Mucosa of stomach (tissue), 1 donor: ENCODE measurements around the gene OR4E2.
"Not testable (repeated sequence)": the region's sequence is repeated elsewhere in the genome, so short reads cannot be mapped to it uniquely, and the experiment has no call there.

ENCODE experiments used
- H3K27me3 ChIP-seq: one replicate; pipeline ENCODE4 v1.7.0; 2013; ENCODE audit warnings: mild to moderate bottlenecking, low read length; ENCODE audit not compliant: control insufficient read depth, insufficient read depth
- H3K36me3 ChIP-seq: one replicate; pipeline ENCODE4 v1.7.0; 2013; ENCODE audit warnings: low read length; ENCODE audit not compliant: control insufficient read depth, insufficient read depth
- H3K4me1 ChIP-seq: one replicate; pipeline ENCODE4 v1.7.0; 2013; ENCODE audit warnings: mild to moderate bottlenecking, low read length; ENCODE audit not compliant: control insufficient read depth, insufficient read depth
- H3K4me3 ChIP-seq: one replicate; pipeline ENCODE4 v1.7.0; 2013; ENCODE audit warnings: low read length
- H3K9ac ChIP-seq: one replicate; pipeline ENCODE4 v1.7.0; 2013; ENCODE audit warnings: mild to moderate bottlenecking, low read length, moderate library complexity
- H3K9me3 ChIP-seq: one replicate; pipeline ENCODE4 v1.7.0; 2013; ENCODE audit warnings: mild to moderate bottlenecking, low read length, moderate library complexity; ENCODE audit not compliant: control insufficient read depth
- donor health status: Pancreatic carcinoma.

Gene OR4E2

GRCh38 chr14:21654215-21654614 is 580 bp downstream of the OR4E2 start:
- Histone ChIP-seq H3K36me3 (no peaks in the 10 kb centered on the region), H3K4me3 (no peak overlapping the region), H3K9ac (no peak overlapping the region), H3K9me3 (no peaks in the 10 kb centered on the region), H3K4me1 (no peaks in the 10 kb centered on the region), H3K27me3 (no peaks in the 10 kb centered on the region)

GRCh38 chr14:21656980-21657379 is 3.3 kb downstream of the OR4E2 start:
- Histone ChIP-seq H3K27me3 (no peaks in the 10 kb centered on the region), H3K4me1 (no peaks in the 10 kb centered on the region), H3K9me3 (no peaks in the 10 kb centered on the region), H3K4me3 (no peak overlapping the region), H3K9ac (no peak overlapping the region), H3K36me3 (no peaks in the 10 kb centered on the region)

- H3K36me3 ChIP-seq, result no peaks in the 10 kb centered on the region
- no peak overlapping the region for H3K4me3 ChIP-seq
- H3K9ac ChIP-seq, result no peak overlapping the region
- H3K27me3 ChIP-seq, result no peaks in the 10 kb centered on the region
- no peaks in the 10 kb centered on the region for H3K9me3 ChIP-seq
- H3K4me1 ChIP-seq, result no peaks in the 10 kb centered on the region
Observed at GRCh38 chr14:21668377-21668776, 14.7 kb downstream of the OR4E2 start.

- no peak overlapping the region for H3K4me3 ChIP-seq
- H3K9ac ChIP-seq, result no peak overlapping the region
- H3K27me3 ChIP-seq, result no peaks in the 10 kb centered on the region
- H3K36me3 ChIP-seq, result no peaks in the 10 kb centered on the region
- H3K4me1 ChIP-seq, result no peaks in the 10 kb centered on the region
- H3K9me3 ChIP-seq, result no peaks in the 10 kb centered on the region
Observed at GRCh38 chr14:21669284-21669683, 15.6 kb downstream of the OR4E2 start.

- H3K36me3 ChIP-seq, result no peaks in the 10 kb centered on the region
- no peak overlapping the region for H3K9ac ChIP-seq
- no peaks in the 10 kb centered on the region for H3K9me3 ChIP-seq
- no peaks in the 10 kb centered on the region for H3K4me1 ChIP-seq
- H3K4me3 ChIP-seq, result no peak overlapping the region
- H3K27me3 ChIP-seq, result no peaks in the 10 kb centered on the region
Observed at GRCh38 chr14:21671371-21671770, 17.7 kb downstream of the OR4E2 start.

- H3K9ac ChIP-seq, result no peak overlapping the region
- no peaks in the 10 kb centered on the region for H3K9me3 ChIP-seq
- H3K4me1 ChIP-seq, result no peaks in the 10 kb centered on the region
- no peak overlapping the region for H3K4me3 ChIP-seq
- H3K27me3 ChIP-seq, result no peaks in the 10 kb centered on the region
- no peaks in the 10 kb centered on the region for H3K36me3 ChIP-seq
Observed at GRCh38 chr14:21672116-21672515, 18.5 kb downstream of the OR4E2 start.

GRCh38 chr14:21673718-21674117 is 20.1 kb downstream of the OR4E2 start, which contains the start of gene OR4E1:
Gene OR4E1 (minus strand): TSS chr14:21673818. CDS start chr14:21670935, 2,883 bp downstream.
- no peak within 1 kb of the TSS for H3K4me3 ChIP-seq
- no peaks in the 10 kb centered on the region for H3K9me3 ChIP-seq
- H3K4me1 ChIP-seq, result no peaks in the 10 kb centered on the region
- H3K9ac ChIP-seq, result no peak within 1 kb of the TSS
- H3K36me3 ChIP-seq, result no peaks in the 10 kb centered on the region
- no peaks in the 10 kb centered on the region for H3K27me3 ChIP-seq

- H3K4me3 ChIP-seq, result no peak overlapping the region
- H3K9me3 ChIP-seq, result no peaks in the 10 kb centered on the region
- H3K9ac ChIP-seq, result no peak overlapping the region
- no peaks in the 10 kb centered on the region for H3K4me1 ChIP-seq
- H3K27me3 ChIP-seq, result no peaks in the 10 kb centered on the region
- H3K36me3 ChIP-seq, result no peaks in the 10 kb centered on the region
Observed at GRCh38 chr14:21675566-21675965, 21.9 kb downstream of the OR4E2 start.

- Histone ChIP-seq H3K4me1 (no peaks in the 10 kb centered on the region), H3K9me3 (no peaks in the 10 kb centered on the region), H3K27me3 (no peaks in the 10 kb centered on the region), H3K9ac (no peak overlapping the region), H3K4me3 (no peak overlapping the region), H3K36me3 (no peaks in the 10 kb centered on the region)
Observed at GRCh38 chr14:21680072-21680471, 26.4 kb downstream of the OR4E2 start.

GRCh38 chr14:21686468-21686867 is 32.8 kb downstream of the OR4E2 start:
- H3K9ac ChIP-seq, result no peak overlapping the region
- no peaks in the 10 kb centered on the region for H3K9me3 ChIP-seq
- no peaks in the 10 kb centered on the region for H3K27me3 ChIP-seq
- H3K4me3 ChIP-seq, result no peak overlapping the region
- H3K36me3 ChIP-seq, result no peaks in the 10 kb centered on the region
- H3K4me1 ChIP-seq, result no peaks in the 10 kb centered on the region

- Histone ChIP-seq H3K4me3 (no peak overlapping the region), H3K27me3 (no peaks in the 10 kb centered on the region), H3K36me3 (no peaks in the 10 kb centered on the region), H3K9me3 (no peaks in the 10 kb centered on the region), H3K9ac (no peak overlapping the region), H3K4me1 (no peaks in the 10 kb centered on the region)
Observed at GRCh38 chr14:21694425-21694824, 40.8 kb downstream of the OR4E2 start.

- not testable (repeated sequence) for H3K27me3 ChIP-seq, H3K36me3 ChIP-seq, H3K9ac ChIP-seq, H3K4me1 ChIP-seq, H3K4me3 ChIP-seq, H3K9me3 ChIP-seq
Observed at GRCh38 chr14:21697662-21698061, 44.0 kb downstream of the OR4E2 start.

- not testable (repeated sequence) for H3K4me3 ChIP-seq, H3K9ac ChIP-seq, H3K4me1 ChIP-seq, H3K9me3 ChIP-seq, H3K36me3 ChIP-seq, H3K27me3 ChIP-seq
Observed at GRCh38 chr14:21698538-21698937, 44.9 kb downstream of the OR4E2 start.
